Esophagus muscularis mucosa (tissue), 3 donors: Measurements from ENCODE around the gene ITPR3.

Experiments used
- POLR2AphosphoS5 ChIP-seq, 2 donors: sonication (generic); formaldehyde crosslinking; IDR thresholded peaks; one replicate each; pipeline ENCODE4 v1.6.1; 2017; ENCODE audit warnings: antibody characterized with exemption in 2 of 2
- TF ChIP-seq, protein P1 (sequence below), 3 experiments: fragments of 200-600 bp in 2 of 3; fragments of 450-650 bp in 1 of 3; sonication (generic) in 2 of 3; IDR thresholded peaks; one replicate each; pipeline ENCODE4 v1.5.1; 2017 to 2019; ENCODE audit warnings: antibody characterized with exemption in 3 of 3, mild to moderate bottlenecking in 2 of 3, moderate library complexity in 1 of 3

- TF ChIP-seq POLR2AphosphoS5 (IDR thresholded peaks at IDR 0.05), result no peak
- TF ChIP-seq, protein P1, sequence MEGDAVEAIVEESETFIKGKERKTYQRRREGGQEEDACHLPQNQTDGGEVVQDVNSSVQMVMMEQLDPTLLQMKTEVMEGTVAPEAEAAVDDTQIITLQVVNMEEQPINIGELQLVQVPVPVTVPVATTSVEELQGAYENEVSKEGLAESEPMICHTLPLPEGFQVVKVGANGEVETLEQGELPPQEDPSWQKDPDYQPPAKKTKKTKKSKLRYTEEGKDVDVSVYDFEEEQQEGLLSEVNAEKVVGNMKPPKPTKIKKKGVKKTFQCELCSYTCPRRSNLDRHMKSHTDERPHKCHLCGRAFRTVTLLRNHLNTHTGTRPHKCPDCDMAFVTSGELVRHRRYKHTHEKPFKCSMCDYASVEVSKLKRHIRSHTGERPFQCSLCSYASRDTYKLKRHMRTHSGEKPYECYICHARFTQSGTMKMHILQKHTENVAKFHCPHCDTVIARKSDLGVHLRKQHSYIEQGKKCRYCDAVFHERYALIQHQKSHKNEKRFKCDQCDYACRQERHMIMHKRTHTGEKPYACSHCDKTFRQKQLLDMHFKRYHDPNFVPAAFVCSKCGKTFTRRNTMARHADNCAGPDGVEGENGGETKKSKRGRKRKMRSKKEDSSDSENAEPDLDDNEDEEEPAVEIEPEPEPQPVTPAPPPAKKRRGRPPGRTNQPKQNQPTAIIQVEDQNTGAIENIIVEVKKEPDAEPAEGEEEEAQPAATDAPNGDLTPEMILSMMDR (IDR thresholded peaks at IDR 0.05), result no peak
Observed at GRCh38 chr6:33716379-33716778, 95.3 kb downstream of the ITPR3 start.
